SU-DHL-6 (cell line): ENCODE results near the gene AARS2.

Source experiments
- H2AFZ ChIP-seq: fragments of 200-600 bp; sonication (generic); 2 replicates; pipeline ENCODE4 v1.6.1; 2014; ENCODE audit warnings: low read depth, mild to moderate bottlenecking, moderate library complexity, mixed read lengths, antibody characterized with exemption, low read length; ENCODE audit not compliant: severe bottlenecking
- H3F3A ChIP-seq: fragments of 200-600 bp; shearing (Covaris generic); 2 replicates; pipeline ENCODE4 v1.6.0; 2016; ENCODE audit warnings: antibody characterized with exemption, mild to moderate bottlenecking; ENCODE audit not compliant: insufficient read depth
- H3K27ac ChIP-seq: fragments of 200-600 bp; sonication (generic); 2 replicates; pipeline ENCODE4 v1.5.1; 2016; ENCODE audit warnings: low read depth, mild to moderate bottlenecking, low read length, moderate library complexity, mixed read lengths
- H3K27me3 ChIP-seq: fragments of 200-600 bp; sonication (generic), shearing (Covaris generic); 2 replicates; pipeline ENCODE4 v1.6.0; 2014; ENCODE audit warnings: mild to moderate bottlenecking, low read length
- H3K36me3 ChIP-seq: fragments of 200-600 bp; sonication (generic); 2 replicates; pipeline ENCODE4 v1.6.1; 2014; ENCODE audit warnings: mild to moderate bottlenecking, low read length, mixed read lengths
- H3K4me2 ChIP-seq: fragments of 300-600, 200-600 bp; shearing (Covaris generic), sonication (generic); 2 replicates; pipeline ENCODE4 v1.6.0; 2014; ENCODE audit warnings: low read length, low read depth, mild to moderate bottlenecking; ENCODE audit not compliant: poor library complexity, severe bottlenecking
- H3K4me3 ChIP-seq: fragments of 200-600 bp; sonication (generic); 2 replicates; pipeline ENCODE4 v1.5.1; 2014; ENCODE audit warnings: antibody characterized with exemption, low read length, mild to moderate bottlenecking, mixed read lengths; ENCODE audit not compliant: insufficient read depth, poor library complexity, severe bottlenecking
- H3K79me2 ChIP-seq: fragments of 200-600 bp; sonication (generic); 2 replicates; pipeline ENCODE4 v1.6.1; 2014; ENCODE audit warnings: mild to moderate bottlenecking, low read length, moderate library complexity; ENCODE audit not compliant: insufficient read depth
- H3K9ac ChIP-seq: fragments of 200-600 bp; sonication (generic); 2 replicates; pipeline ENCODE4 v1.7.0; 2014; ENCODE audit warnings: mild to moderate bottlenecking, low read length
- H3K9me2 ChIP-seq: fragments of 200-600 bp; sonication (generic); replicated peaks from 2 replicates; pipeline ENCODE4 v1.6.1; 2014; ENCODE audit warnings: low read length; ENCODE audit not compliant: insufficient read depth
- H3K9me3 ChIP-seq: fragments of 200-600 bp; sonication (generic); 2 replicates; pipeline ENCODE4 v1.6.1; 2014; ENCODE audit warnings: low read length, mixed read lengths; ENCODE audit not compliant: insufficient read depth
- H4K20me1 ChIP-seq: fragments of 200-600 bp; sonication (generic); 2 replicates; pipeline ENCODE4 v1.6.1; 2014; ENCODE audit warnings: low read depth, mild to moderate bottlenecking, antibody characterized with exemption, low read length, moderate library complexity, mixed read lengths
- CTCF ChIP-seq: fragments of 200-600 bp; sonication (generic); IDR thresholded peaks from one replicate; pipeline ENCODE4 v1.5.1; 2017; ENCODE audit warnings: antibody characterized with exemption, mild to moderate bottlenecking, low read length, moderate library complexity; ENCODE audit not compliant: insufficient read depth, poor library complexity, severe bottlenecking
- EZH2phosphoT487 ChIP-seq: fragments of 200-600 bp; sonication (generic), shearing (Covaris generic); conservative IDR thresholded peaks from 2 replicates; pipeline ENCODE4 v1.6.1; 2018; ENCODE audit warnings: mild to moderate bottlenecking, antibody characterized with exemption, low read length, moderate library complexity, mixed read lengths

AARS2 gene

GRCh38 chr6:44312901-44313788, at the start of gene AARS2:
Gene AARS2, minus strand, starts transcription at chr6:44313347. Its CDS starts 24 bp downstream, at chr6:44313323.
- Histone ChIP-seq H3K9me2 (no peaks in the 10 kb centered on the region), H3K27ac (peak within 1 kb of the TSS; percentile 60), H3K9ac (peak within 1 kb of the TSS; percentile 74), H3K36me3 (no peaks in the 10 kb centered on the region; the same call in 1 of the 2 replicates), H2AFZ (peak within 1 kb of the TSS; percentile 75), H3K27me3 (no peaks in the 10 kb centered on the region), H4K20me1 (no peaks in the 10 kb centered on the region), H3K79me2 (peaks cover 12% of the 10 kb centered on the region; the same call in 1 of the 2 replicates), H3K9me3 (no peaks in the 10 kb centered on the region), H3K4me3 (peak within 1 kb of the TSS; percentile 67), H3F3A (no peaks in the 10 kb centered on the region), H3K4me2 (peak within 1 kb of the TSS; percentile 75)
- TF ChIP-seq CTCF (peak; percentile 100), EZH2phosphoT487 (no peak)

- H3F3A ChIP-seq, result no peaks in the 10 kb centered on the region
- H3K79me2 ChIP-seq, result no peaks in the 10 kb centered on the region
- H3K4me2 ChIP-seq, result no peak overlapping the region
- H3K9me2 ChIP-seq, result no peaks in the 10 kb centered on the region
- no peak overlapping the region for H3K27ac ChIP-seq
- H3K27me3 ChIP-seq, result no peaks in the 10 kb centered on the region
- no peaks in the 10 kb centered on the region for H3K9me3 ChIP-seq
- TF ChIP-seq CTCF (no peak), EZH2phosphoT487 (no peak)
- H3K4me3 ChIP-seq, result no peak overlapping the region
- H4K20me1 ChIP-seq, result no peaks in the 10 kb centered on the region
- H2AFZ ChIP-seq, result no peak overlapping the region
- no peak overlapping the region for H3K9ac ChIP-seq
- H3K36me3 ChIP-seq, result no peaks in the 10 kb centered on the region
Measured at GRCh38 chr6:44361947-44362346, 48.8 kb upstream of the AARS2 start.

- H3F3A ChIP-seq, result no peaks in the 10 kb centered on the region
- H3K9ac ChIP-seq, result no peak overlapping the region
- no peaks in the 10 kb centered on the region for H3K79me2 ChIP-seq
- no peak overlapping the region for H3K4me2 ChIP-seq
- H3K9me2 ChIP-seq, result no peaks in the 10 kb centered on the region
- no peaks in the 10 kb centered on the region for H3K36me3 ChIP-seq
- no peak overlapping the region for H3K4me3 ChIP-seq
- no peak overlapping the region for H2AFZ ChIP-seq
- no peaks in the 10 kb centered on the region for H3K9me3 ChIP-seq
- H3K27ac ChIP-seq, result no peak overlapping the region
- H3K27me3 ChIP-seq, result no peaks in the 10 kb centered on the region
- no peaks in the 10 kb centered on the region for H4K20me1 ChIP-seq
- TF ChIP-seq EZH2phosphoT487 (no peak), CTCF (no peak)
Measured at GRCh38 chr6:44359973-44360372, 46.8 kb upstream of the AARS2 start.
